ENCODE results near the gene KIRREL3. TPM values are rescaled to one million over a fixed set of nuclear protein-coding genes. Genes with fewer than 3 reads are reported as not detected.

The KIRREL3 gene
- total and polyA plus RNA-seq, 8 donors, result 0.06 to 1.1 (median 0.26) TPM; not detected in 2

DNA sequence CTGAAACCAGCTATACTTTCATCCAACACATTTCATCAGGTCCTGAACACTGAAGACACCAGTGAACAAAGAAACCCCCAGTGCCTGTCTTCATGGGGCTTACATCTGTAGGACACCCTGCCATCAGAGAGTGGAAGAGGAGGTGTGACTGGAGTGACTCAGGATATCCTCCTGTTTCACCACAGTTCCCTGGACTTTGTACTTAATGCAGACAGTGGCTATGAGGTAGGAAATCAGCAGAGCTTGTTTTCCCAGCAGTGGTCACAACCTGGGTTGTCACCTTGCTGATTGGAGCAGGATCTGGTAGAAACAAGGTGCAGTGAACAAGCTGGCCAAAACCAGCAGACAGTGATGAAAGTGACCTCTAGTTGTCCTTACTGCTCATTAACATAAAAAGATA lies 128.8 kb downstream of the KIRREL3 start:
- TF ChIP-seq, protein P1, sequence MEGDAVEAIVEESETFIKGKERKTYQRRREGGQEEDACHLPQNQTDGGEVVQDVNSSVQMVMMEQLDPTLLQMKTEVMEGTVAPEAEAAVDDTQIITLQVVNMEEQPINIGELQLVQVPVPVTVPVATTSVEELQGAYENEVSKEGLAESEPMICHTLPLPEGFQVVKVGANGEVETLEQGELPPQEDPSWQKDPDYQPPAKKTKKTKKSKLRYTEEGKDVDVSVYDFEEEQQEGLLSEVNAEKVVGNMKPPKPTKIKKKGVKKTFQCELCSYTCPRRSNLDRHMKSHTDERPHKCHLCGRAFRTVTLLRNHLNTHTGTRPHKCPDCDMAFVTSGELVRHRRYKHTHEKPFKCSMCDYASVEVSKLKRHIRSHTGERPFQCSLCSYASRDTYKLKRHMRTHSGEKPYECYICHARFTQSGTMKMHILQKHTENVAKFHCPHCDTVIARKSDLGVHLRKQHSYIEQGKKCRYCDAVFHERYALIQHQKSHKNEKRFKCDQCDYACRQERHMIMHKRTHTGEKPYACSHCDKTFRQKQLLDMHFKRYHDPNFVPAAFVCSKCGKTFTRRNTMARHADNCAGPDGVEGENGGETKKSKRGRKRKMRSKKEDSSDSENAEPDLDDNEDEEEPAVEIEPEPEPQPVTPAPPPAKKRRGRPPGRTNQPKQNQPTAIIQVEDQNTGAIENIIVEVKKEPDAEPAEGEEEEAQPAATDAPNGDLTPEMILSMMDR (IDR thresholded peaks at IDR 0.05), result no peak
- Histone ChIP-seq H3K4me1 (no peaks in the 10 kb centered on the region), H3K4me3 (no peak overlapping the region), H3K36me3 (no peaks in the 10 kb centered on the region), H3K27me3 (no peaks in the 10 kb centered on the region), H3K27ac (no peak overlapping the region), H3K9me3 (no peaks in the 10 kb centered on the region)
- intact Hi-C loops (cut with DNase I), result no loop called here
- DNase-seq, result no peak
- ATAC-seq, result peak in 2 of 4 donors; percentile 26 to 46
- no peak for FAIRE-seq

DNA sequence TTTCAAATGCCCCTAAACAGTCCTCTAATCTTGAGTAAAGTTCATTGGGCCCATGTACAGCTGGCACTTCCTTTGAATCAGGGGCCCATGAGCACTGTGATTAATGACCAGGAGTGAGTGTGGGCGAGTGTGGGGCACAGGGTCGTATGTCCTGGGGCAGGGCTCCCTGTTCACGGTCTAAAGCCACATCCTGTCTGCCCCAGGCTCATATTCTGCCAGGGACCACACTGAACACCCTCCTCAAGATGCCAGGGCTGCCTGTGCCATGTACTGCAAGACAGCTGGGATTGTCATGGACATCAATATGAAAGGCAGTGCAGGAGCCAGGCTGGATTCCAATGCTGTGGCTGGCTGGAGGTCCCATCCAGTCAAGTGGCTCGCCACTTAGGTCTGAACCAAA lies 130.5 kb downstream of the KIRREL3 start:
- TF ChIP-seq, protein P1 (IDR thresholded peaks at IDR 0.05), result no peak
- no peak for FAIRE-seq
- intact Hi-C loops (cut with DNase I), result no loop called here
- no peaks in the 10 kb centered on the region for H3K27me3 ChIP-seq
- no peak overlapping the region for H3K27ac ChIP-seq
- no peaks in the 10 kb centered on the region for H3K9me3 ChIP-seq
- ATAC-seq, result no peak
- no peaks in the 10 kb centered on the region for H3K36me3 ChIP-seq
- WGBS, 2 donors, result 58 to 68% methylated on average over 4 of the region's 4 CpGs
- DNase-seq, result no peak
- no peak overlapping the region for H3K4me3 ChIP-seq
- H3K4me1 ChIP-seq, result no peaks in the 10 kb centered on the region

DNA sequence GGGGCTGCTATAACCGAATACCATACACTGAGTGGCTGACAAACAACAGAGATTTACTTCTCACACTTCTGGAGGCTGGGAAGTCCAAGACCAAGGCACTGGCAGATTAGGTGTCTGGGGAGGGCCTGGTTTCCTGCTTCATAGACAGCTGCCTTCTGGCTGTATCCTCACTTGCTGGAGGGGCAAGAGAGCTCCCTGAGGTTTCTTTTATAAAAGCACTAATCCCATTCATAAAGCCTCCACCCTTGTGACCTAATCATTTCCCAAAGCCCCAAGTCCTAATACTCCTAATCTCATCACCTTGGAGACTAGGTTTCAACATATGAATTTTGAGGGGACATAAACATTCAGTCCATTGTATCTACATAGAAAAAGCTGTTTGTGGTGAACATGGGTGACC lies 131.8 kb downstream of the KIRREL3 start:
- DNase-seq (no peak), ATAC-seq (no peak), FAIRE-seq (no peak)
- no peak overlapping the region for H3K4me3 ChIP-seq
- no peaks in the 10 kb centered on the region for H3K4me1 ChIP-seq
- H3K36me3 ChIP-seq, result no peaks in the 10 kb centered on the region
- H3K27me3 ChIP-seq, result no peaks in the 10 kb centered on the region
- 40 to 66% methylated on average over 1 of the region's 1 CpG for WGBS, 2 donors
- H3K9me3 ChIP-seq, result no peaks in the 10 kb centered on the region
- intact Hi-C loops (cut with DNase I), result no loop called here
- H3K27ac ChIP-seq, result no peak overlapping the region
- TF ChIP-seq, protein P1 (IDR thresholded peaks at IDR 0.05), result no peak

DNA sequence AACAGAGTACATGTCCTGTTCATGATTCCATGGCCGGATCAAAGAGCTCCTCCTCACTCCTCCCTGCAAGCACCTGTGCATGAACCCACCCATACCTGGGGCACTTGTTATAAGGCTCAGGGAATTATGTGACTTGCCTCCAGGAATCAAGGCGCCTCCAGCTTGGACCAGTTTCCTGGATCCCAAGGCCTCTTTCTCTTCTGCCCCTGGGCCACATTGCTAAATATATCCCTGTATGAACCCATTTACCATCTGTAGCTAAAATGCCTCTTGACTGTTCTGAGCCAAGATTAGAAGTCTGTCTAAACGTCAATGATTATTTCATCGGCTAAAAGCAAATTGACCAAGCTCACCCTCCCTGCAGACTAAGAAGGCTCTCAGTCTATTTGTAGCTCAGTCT lies 135.6 kb downstream of the KIRREL3 start:
- H3K4me1 ChIP-seq, result no peaks in the 10 kb centered on the region
- no peaks in the 10 kb centered on the region for H3K36me3 ChIP-seq
- no peaks in the 10 kb centered on the region for H3K9me3 ChIP-seq
- H3K4me3 ChIP-seq, result no peak overlapping the region
- intact Hi-C loops (cut with DNase I), result no loop called here
- WGBS, 2 donors, result 54 to 58% methylated on average over 4 of the region's 4 CpGs
- TF ChIP-seq, protein P1 (IDR thresholded peaks at IDR 0.05), result no peak
- no peak overlapping the region for H3K27ac ChIP-seq
- FAIRE-seq (no peak), ATAC-seq (no peak), DNase-seq (no peak)
- H3K27me3 ChIP-seq, result no peaks in the 10 kb centered on the region

DNA sequence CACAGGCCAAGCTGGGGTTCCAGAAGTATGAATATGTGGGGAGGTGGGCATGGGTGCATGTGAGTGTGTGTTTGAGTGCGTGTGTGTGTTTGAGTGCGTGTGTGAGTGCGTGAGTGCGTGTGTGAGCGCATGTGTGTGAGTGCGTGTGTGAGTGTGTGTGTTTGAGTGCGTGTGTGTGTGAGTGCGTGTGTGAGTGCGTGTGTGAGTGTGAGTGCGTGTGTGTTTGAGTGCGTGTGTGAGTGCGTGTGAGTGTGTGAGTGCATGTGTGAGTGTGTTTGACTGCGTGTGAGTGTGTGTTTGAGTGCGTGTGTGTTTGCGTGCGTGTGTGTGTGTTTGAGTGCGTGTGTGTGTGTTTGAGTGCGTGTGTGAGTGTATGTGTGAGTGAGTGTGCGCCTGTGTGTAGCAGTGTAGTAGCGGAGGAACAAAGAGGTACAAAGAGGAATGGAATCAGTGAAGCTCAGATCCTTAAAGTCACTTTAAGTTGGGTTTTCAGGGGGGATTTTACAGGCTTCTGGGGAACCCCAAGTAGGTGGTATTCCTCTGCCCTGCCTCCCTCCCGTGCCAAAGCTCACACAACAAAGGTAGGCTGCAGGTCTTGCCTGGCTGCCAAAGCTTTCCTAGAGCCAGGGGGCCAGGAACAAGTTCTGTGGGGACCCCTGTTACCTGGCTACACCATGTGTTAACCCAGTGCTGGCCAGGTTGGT lies 137.1 kb downstream of the KIRREL3 start:
- Histone ChIP-seq H3K4me3 (no peak overlapping the region), H3K4me1 (no peaks in the 10 kb centered on the region), H3K27ac (no peak overlapping the region), H3K36me3 (no peaks in the 10 kb centered on the region), H3K27me3 (no peaks in the 10 kb centered on the region), H3K9me3 (no peaks in the 10 kb centered on the region)
- intact Hi-C loops (cut with DNase I), result no loop called here
- DNase-seq (no peak), FAIRE-seq (no peak), ATAC-seq (no peak)
- 54 to 78% methylated on average over 21 of the region's 21 CpGs for WGBS, 2 donors
- TF ChIP-seq, protein P1 (IDR thresholded peaks at IDR 0.05), result no peak

Measured in pancreas (tissue), 10 donors.